MCF 10A (cell line): Measurements from ENCODE around the gene SCAMP1. TPM values are rescaled to one million over a fixed set of nuclear protein-coding genes. Genes with fewer than 3 reads are reported as not detected.

Experiments
- BruUV-seq: library from RNA; stranded (reverse); fragments of 400-500 nt; replicated peaks from 2 replicates; lab custom pipeline; 2021; lab: Mats Ljungman, UMichigan
- CTCF ChIA-PET: fragments of 300-600 bp; sonication (Branson Sonifier 250); formaldehyde crosslinking; extraction: SDS; loops from one replicate; lab custom pipeline; 2021; ENCODE audit warnings: antibody characterized with exemption, inconsistent platforms; lab: Yijun Ruan, JAX
- POLR2A ChIA-PET: fragments of 300-600, 350-650 bp; sonication (Branson Sonifier 250); formaldehyde crosslinking; extraction: SDS; loops from one replicate; lab custom pipeline; 2020; ENCODE audit warnings: antibody characterized with exemption, inconsistent platforms; lab: Yijun Ruan, JAX
- DNase-seq: peaks from one replicate; pipeline ENCODE4 v3.0.0-alpha.2; 2018; ENCODE audit not compliant: unreplicated experiment
- H3K27ac Mint-ChIP-seq: one replicate; pipeline ENCODE4 v1.8.0; 2022; ENCODE audit warnings: mild to moderate bottlenecking, low read depth, mixed read lengths; ENCODE audit not compliant: unreplicated experiment
- H3K27me3 Mint-ChIP-seq: one replicate; pipeline ENCODE4 v1.8.0; 2022; ENCODE audit warnings: mixed read lengths; ENCODE audit not compliant: insufficient read depth, unreplicated experiment
- H3K36me3 Mint-ChIP-seq: one replicate; pipeline ENCODE4 v1.8.0; 2022; ENCODE audit warnings: mild to moderate bottlenecking, moderate library complexity, mixed read lengths; ENCODE audit not compliant: insufficient read depth, unreplicated experiment
- H3K4me1 Mint-ChIP-seq: one replicate; pipeline ENCODE4 v1.8.0; 2022; ENCODE audit warnings: mixed read lengths; ENCODE audit not compliant: insufficient read depth, unreplicated experiment
- H3K4me3 Mint-ChIP-seq: one replicate; pipeline ENCODE4 v1.8.0; 2022; ENCODE audit warnings: mild to moderate bottlenecking, moderate library complexity, mixed read lengths; ENCODE audit not compliant: unreplicated experiment
- H3K9me3 Mint-ChIP-seq: one replicate; pipeline ENCODE4 v1.8.0; 2022; ENCODE audit warnings: mixed read lengths; ENCODE audit not compliant: unreplicated experiment
- intact Hi-C: fragments of 100-400 bp; cut with micrococcal nuclease; formaldehyde crosslinking; loops from 2 replicates; pipeline ENCODE4 v1.14.1; 2022
- total RNA-seq: library from RNA; stranded (reverse); gene quantifications from 2 replicates; pipeline ENCODE4 v1.2.3, GENCODE V29; 2022
- TF ChIP-seq, protein P1 (sequence below): fragments of 200-600 bp; IDR thresholded peaks from one replicate; pipeline ENCODE4 v1.8.0; 2022; ENCODE audit warnings: antibody characterized with exemption, mild to moderate bottlenecking; ENCODE audit not compliant: unreplicated experiment

SCAMP1 gene
- total RNA-seq, 1 experiment from 2014 or later, result 26.1 TPM

- DNase-seq, result peak; percentile 46
- intact Hi-C loops, result loop anchor here (1.0 to 10.0 kb wide), 4 partner anchors 146 to 645 kb away; no protein-coding TSS in a partner anchor
- H3K4me1 Mint-ChIP-seq, result peaks cover 6% of the 10 kb centered on the region
- H3K27ac Mint-ChIP-seq, result no peak overlapping the region
- no peak overlapping the region for H3K4me3 Mint-ChIP-seq
- TF ChIP-seq, protein P1, sequence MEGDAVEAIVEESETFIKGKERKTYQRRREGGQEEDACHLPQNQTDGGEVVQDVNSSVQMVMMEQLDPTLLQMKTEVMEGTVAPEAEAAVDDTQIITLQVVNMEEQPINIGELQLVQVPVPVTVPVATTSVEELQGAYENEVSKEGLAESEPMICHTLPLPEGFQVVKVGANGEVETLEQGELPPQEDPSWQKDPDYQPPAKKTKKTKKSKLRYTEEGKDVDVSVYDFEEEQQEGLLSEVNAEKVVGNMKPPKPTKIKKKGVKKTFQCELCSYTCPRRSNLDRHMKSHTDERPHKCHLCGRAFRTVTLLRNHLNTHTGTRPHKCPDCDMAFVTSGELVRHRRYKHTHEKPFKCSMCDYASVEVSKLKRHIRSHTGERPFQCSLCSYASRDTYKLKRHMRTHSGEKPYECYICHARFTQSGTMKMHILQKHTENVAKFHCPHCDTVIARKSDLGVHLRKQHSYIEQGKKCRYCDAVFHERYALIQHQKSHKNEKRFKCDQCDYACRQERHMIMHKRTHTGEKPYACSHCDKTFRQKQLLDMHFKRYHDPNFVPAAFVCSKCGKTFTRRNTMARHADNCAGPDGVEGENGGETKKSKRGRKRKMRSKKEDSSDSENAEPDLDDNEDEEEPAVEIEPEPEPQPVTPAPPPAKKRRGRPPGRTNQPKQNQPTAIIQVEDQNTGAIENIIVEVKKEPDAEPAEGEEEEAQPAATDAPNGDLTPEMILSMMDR, result peak; percentile 70
- H3K36me3 Mint-ChIP-seq, result no peaks in the 10 kb centered on the region
- CTCF ChIA-PET, result interaction anchor here (0.6 to 2.0 kb wide), 7 partner anchors 13 to 645 kb away, joined by 3 to 16 read pairs (median 5); no protein-coding TSS in a partner anchor
- no TSS peak for BruUV-seq
- H3K27me3 Mint-ChIP-seq, result no peaks in the 10 kb centered on the region
- POLR2A ChIA-PET, result interaction anchor here (0.5 to 2.2 kb wide), 5 partner anchors 24 to 162 kb away, joined by 3 to 12 read pairs (median 4); partner anchors contain the start of genes AP3B1 and SCAMP1
- H3K9me3 Mint-ChIP-seq, result no peaks in the 10 kb centered on the region
These were observed 40.0 kb upstream of the SCAMP1 start for GRCh38 chr5:78320401-78320800.

- intact Hi-C loops, result loop anchor here (5.0 to 10.0 kb wide), 2 partner anchors 212 to 574 kb away; no protein-coding TSS in a partner anchor
- H3K36me3 Mint-ChIP-seq, result no peaks in the 10 kb centered on the region
- no peaks in the 10 kb centered on the region for H3K27me3 Mint-ChIP-seq
- DNase-seq, result no peak
- no TSS peak for BruUV-seq
- no peak overlapping the region for H3K27ac Mint-ChIP-seq
- TF ChIP-seq, protein P1, result no peak
- H3K9me3 Mint-ChIP-seq, result no peaks in the 10 kb centered on the region
- H3K4me1 Mint-ChIP-seq, result peaks cover 21% of the 10 kb centered on the region
- ChIA-PET CTCF (interaction anchor here (1.2 kb wide), 1 partner anchor 210 kb away, joined by 3 read pairs; no protein-coding TSS in a partner anchor), POLR2A (interaction anchor here (0.8 kb wide), 1 partner anchor 37 kb away, joined by 5 read pairs; the partner anchor contains the start of gene SCAMP1)
- no peak overlapping the region for H3K4me3 Mint-ChIP-seq
These were observed 37.2 kb upstream of the SCAMP1 start for GRCh38 chr5:78323241-78323640.

DNA sequence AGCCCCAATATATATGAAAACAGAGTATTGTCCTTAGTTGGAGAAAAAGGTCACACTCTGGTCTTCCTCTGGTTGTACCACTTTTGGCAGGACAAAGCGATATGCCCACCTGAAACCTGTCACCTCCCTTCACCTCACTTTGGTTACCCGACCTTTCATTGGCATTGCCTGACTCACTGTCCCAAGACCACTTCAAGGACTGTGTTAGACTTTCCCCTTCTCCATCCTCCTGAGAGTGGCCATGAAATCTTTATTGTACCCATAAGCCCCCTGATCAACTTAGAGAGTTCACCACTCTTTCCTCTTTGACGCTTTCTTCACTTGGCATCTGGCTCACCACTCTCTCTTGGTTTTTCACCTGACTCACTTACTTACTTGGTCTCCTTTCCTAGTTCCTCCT, 33.5 kb upstream of the SCAMP1 start:
- Mint-ChIP-seq H3K36me3 (no peaks in the 10 kb centered on the region), H3K9me3 (no peaks in the 10 kb centered on the region), H3K27me3 (no peaks in the 10 kb centered on the region), H3K27ac (peak overlapping the region; percentile 58), H3K4me1 (peaks cover 24% of the 10 kb centered on the region), H3K4me3 (no peak overlapping the region)
- ChIA-PET POLR2A (interaction anchor here (0.6 to 2.7 kb wide), 6 partner anchors 12 to 66 kb away, joined by 3 to 27 read pairs (median 4); partner anchors contain the start of genes AP3B1 and SCAMP1), CTCF (interaction anchor here (1.1 kb wide), 1 partner anchor 33 kb away, joined by 4 read pairs; the partner anchor contains the start of gene SCAMP1)
- TF ChIP-seq, protein P1, result no peak
- intact Hi-C loops, result loop anchor here (1.0 to 10.0 kb wide), 2 partner anchors 33 to 208 kb away; partner anchors contain the start of gene SCAMP1
- no peak for DNase-seq
- no TSS peak for BruUV-seq

DNA sequence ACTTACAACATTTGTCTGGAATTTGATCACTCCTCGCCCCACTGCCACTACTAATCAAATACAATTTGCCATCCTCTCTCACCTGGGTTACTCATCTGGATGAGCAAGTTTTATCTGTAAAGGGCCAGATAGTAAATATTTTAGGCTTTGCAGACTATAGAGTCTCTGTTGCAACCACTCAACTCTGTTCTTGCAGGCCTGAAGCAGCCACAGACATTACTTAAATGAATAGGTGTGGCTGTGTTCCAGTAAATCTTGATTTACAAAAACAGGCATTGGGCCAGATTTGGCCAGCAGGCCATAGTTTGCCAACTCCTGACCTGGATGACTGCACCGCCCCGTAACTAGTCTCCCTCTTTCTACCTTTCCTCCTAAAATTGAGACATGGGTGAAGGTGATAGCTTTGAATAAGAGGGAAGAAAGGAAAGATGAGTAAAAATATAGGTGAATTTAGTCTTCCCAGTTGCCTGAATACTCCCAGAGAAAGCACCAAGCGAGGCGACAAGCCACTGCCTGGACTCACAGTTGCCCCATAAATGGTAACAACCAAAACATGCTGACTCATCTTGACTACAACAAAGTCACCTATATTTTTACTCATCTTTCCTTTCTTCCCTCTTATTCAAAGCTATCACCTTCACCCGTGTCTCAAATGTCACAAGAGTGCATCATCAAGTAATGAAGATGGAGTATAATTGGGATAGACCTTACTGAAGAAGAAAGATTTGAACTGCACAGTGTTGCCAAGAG, 32.5 kb upstream of the SCAMP1 start:
- Mint-ChIP-seq H3K9me3 (no peaks in the 10 kb centered on the region), H3K27me3 (no peaks in the 10 kb centered on the region), H3K36me3 (no peaks in the 10 kb centered on the region), H3K4me3 (peak overlapping the region; percentile 1), H3K27ac (peak overlapping the region; percentile 58), H3K4me1 (peaks cover 24% of the 10 kb centered on the region)
- TF ChIP-seq, protein P1, result no peak
- ChIA-PET POLR2A (interaction anchor here (0.6 to 2.7 kb wide), 15 partner anchors 17 to 643 kb away, joined by 3 to 27 read pairs (median 3); partner anchors contain the start of genes AP3B1 and SCAMP1), CTCF (interaction anchor here (0.6 to 1.6 kb wide), 9 partner anchors 9 to 559 kb away, joined by 3 to 5 read pairs (median 4); partner anchors contain the start of genes AP3B1 and SCAMP1)
- peak; percentile 88 for DNase-seq
- intact Hi-C loops, result loop anchor here (10.0 kb wide), 1 partner anchor 207 kb away; no protein-coding TSS in a partner anchor
- BruUV-seq, result no TSS peak
